GM10248 (cell line): ENCODE results near the gene EPN3.
A peak's percentile ranks its signal among the peaks of the same experiment; 100 is the strongest.

Experiments
- CTCF ChIA-PET: fragments of 300-600 bp; sonication (Branson Sonifier 250); formaldehyde crosslinking; extraction: SDS; loops from one replicate; lab custom pipeline; 2021; ENCODE audit warnings: antibody characterized with exemption; lab: Yijun Ruan, JAX
- POLR2A ChIA-PET: fragments of 350-650 bp; sonication (Branson Sonifier 250); formaldehyde crosslinking; extraction: SDS; loops from one replicate; lab custom pipeline; 2020; ENCODE audit warnings: antibody characterized with exemption; lab: Yijun Ruan, JAX
- DNase-seq: peaks from one replicate; pipeline ENCODE4 v3.0.0; 2012; ENCODE audit errors: extremely low spot score
- CTCF ChIP-seq: IDR thresholded peaks from 2 replicates; pipeline ENCODE4 v1.5.1; 2012; ENCODE audit warnings: mild to moderate bottlenecking, low read depth; ENCODE audit errors: extremely low read depth, missing control alignments, control extremely low read depth

Gene EPN3

GRCh38 chr17:50560931-50561745 lies 28.6 kb downstream of the EPN3 start:
- peak; percentile 54 for DNase-seq
- no peak for TF ChIP-seq CTCF
- ChIA-PET POLR2A (interaction anchor here (1.5 kb wide), 1 partner anchor 305 kb away, joined by 5 read pairs; the partner anchor contains the start of gene TOB1), CTCF (interaction anchor here (1.2 to 4.5 kb wide), 5 partner anchors 10 to 291 kb away, joined by 3 to 27 read pairs (median 4); partner anchors contain the start of gene SPATA20)

GRCh38 chr17:50561746-50562141 lies 29.2 kb downstream of the EPN3 start:
- TF ChIP-seq CTCF, result no peak
- DNase-seq, result no peak
- ChIA-PET POLR2A (no interaction called here), CTCF (interaction anchor here (1.2 to 4.5 kb wide), 4 partner anchors 11 to 291 kb away, joined by 3 to 27 read pairs (median 5); no protein-coding TSS in a partner anchor)

- no peak for DNase-seq
- no peak for TF ChIP-seq CTCF
- CTCF ChIA-PET, result interaction anchor here (1.2 to 4.5 kb wide), 3 partner anchors 11 to 290 kb away, joined by 3 to 27 read pairs (median 4); no protein-coding TSS in a partner anchor
- POLR2A ChIA-PET, result no interaction called here
Observed at GRCh38 chr17:50562242-50563091, 29.9 kb downstream of the EPN3 start.

GRCh38 chr17:50563092-50563511 lies 30.6 kb downstream of the EPN3 start:
- ChIA-PET POLR2A (no interaction called here), CTCF (interaction anchor here (1.2 to 4.5 kb wide), 2 partner anchors 11 to 12 kb away, joined by 4 to 27 read pairs; no protein-coding TSS in a partner anchor)
- DNase-seq, result no peak
- no peak for TF ChIP-seq CTCF

- POLR2A ChIA-PET, result no interaction called here
- CTCF ChIA-PET, result no interaction called here
- no peak for TF ChIP-seq CTCF
- no peak for DNase-seq
Observed at GRCh38 chr17:50564916-50565315, 32.4 kb downstream of the EPN3 start.
